HEK293T (cell line): Measurements from ENCODE around the gene ANTXRL.

Source experiments
- BHLHE40 ChIP-seq: fragments of 450-650 bp; IDR thresholded peaks from 2 replicates; pipeline ENCODE4 v1.6.1; 2016; ENCODE audit warnings: mild to moderate bottlenecking, moderate library complexity, borderline replicate concordance
- FOXA1 ChIP-seq: fragments of 450-650 bp; IDR thresholded peaks from 2 replicates; pipeline ENCODE4 v1.6.1; 2016; ENCODE audit warnings: mild to moderate bottlenecking
- FOXK2 ChIP-seq: fragments of 450-650 bp; IDR thresholded peaks from 2 replicates; pipeline ENCODE4 v1.6.1; 2016; ENCODE audit warnings: mild to moderate bottlenecking
- FOXM1 ChIP-seq: fragments of 450-650 bp; IDR thresholded peaks from 2 replicates; pipeline ENCODE4 v1.6.1; 2017; ENCODE audit warnings: mild to moderate bottlenecking, borderline replicate concordance
- SP1 ChIP-seq: fragments of 450-650 bp; IDR thresholded peaks from 2 replicates; pipeline ENCODE4 v1.6.1; 2017
- TARDBP ChIP-seq: fragments of 450-650 bp; IDR thresholded peaks from 2 replicates; pipeline ENCODE4 v1.6.1; 2016
- TF ChIP-seq, protein P1 (sequence below): fragments of 450-650 bp; IDR thresholded peaks from 2 replicates; pipeline ENCODE4 v1.6.1; 2016

DNA sequence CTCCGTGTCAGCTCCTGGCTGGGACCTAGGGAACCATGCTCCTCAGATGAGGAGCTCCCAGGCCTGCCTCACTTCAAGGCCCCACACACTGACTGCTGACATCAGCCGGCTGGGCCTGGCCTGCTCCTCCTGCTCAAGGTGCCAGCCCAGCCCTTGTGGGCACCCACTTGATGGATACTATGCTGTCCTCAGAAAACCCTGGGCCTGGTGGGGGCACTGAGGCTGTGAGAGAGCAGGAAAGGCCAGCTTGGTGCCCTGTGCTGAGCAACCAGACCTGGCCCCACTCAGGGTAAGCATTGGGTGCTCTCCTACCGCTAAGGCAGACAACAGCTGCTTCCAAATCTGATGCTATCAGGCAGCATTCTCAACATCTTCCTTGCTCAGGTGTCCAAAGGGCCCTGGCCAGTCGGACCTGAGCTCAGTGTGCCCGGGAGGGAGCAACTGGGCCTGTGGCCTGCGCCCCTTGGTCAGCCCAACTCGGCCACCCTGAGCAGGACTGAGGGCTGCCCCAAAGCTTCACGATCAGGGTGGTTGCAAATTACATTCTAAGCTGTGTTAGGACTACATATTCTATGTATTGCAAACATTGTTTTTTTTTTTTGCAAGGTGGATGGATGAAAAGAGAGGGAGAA, 21.9 kb upstream of the ANTXRL start:
- TF ChIP-seq, protein P1, sequence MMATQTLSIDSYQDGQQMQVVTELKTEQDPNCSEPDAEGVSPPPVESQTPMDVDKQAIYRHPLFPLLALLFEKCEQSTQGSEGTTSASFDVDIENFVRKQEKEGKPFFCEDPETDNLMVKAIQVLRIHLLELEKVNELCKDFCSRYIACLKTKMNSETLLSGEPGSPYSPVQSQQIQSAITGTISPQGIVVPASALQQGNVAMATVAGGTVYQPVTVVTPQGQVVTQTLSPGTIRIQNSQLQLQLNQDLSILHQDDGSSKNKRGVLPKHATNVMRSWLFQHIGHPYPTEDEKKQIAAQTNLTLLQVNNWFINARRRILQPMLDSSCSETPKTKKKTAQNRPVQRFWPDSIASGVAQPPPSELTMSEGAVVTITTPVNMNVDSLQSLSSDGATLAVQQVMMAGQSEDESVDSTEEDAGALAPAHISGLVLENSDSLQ: no peak
- no peak for TF ChIP-seq FOXM1
- no peak for TF ChIP-seq FOXK2
- no peak for TF ChIP-seq BHLHE40
- TF ChIP-seq SP1: no peak
- no peak for TF ChIP-seq FOXA1
- no peak for TF ChIP-seq TARDBP
